A549 (cell line): ENCODE results near the gene DHRS4L2. TPM values are rescaled to one million over a fixed set of nuclear protein-coding genes. Genes with fewer than 3 reads are reported as not detected.

ENCODE experiments used
- ATAC-seq, 2 experiments: fragments of 200-7000 bp in 1 of 2; fragments of >200 bp in 1 of 2; cut with Nextera tagmentation in 1 of 2; cut with Tn5 transposase in 1 of 2; 3 replicates each; pipeline versions ENCODE4 v1.8.0 to v1.9.1; 2018 to 2020; ENCODE audit warnings: mild to moderate bottlenecking in 1 of 2, moderate library complexity in 1 of 2
- CTCF ChIA-PET: fragments of 300-600 bp; sonication (Branson Sonifier 250); formaldehyde crosslinking; extraction: SDS; loops from one replicate; lab custom pipeline; 2021; ENCODE audit warnings: antibody characterized with exemption, inconsistent platforms; lab: Yijun Ruan, JAX
- POLR2A ChIA-PET: fragments of 350-600 bp; formaldehyde crosslinking; extraction: SDS; loops from one replicate; lab custom pipeline; 2021; ENCODE audit warnings: antibody characterized with exemption, inconsistent platforms; lab: Yijun Ruan, JAX
- DNase-seq, 2 experiments: peaks; one replicate each; pipeline versions ENCODE4 v3.0.0 to v3.0.0-alpha.2; 2011 to 2016; ENCODE audit warnings: low read depth in 1 of 2, low spot score in 1 of 2
- FAIRE-seq: peaks from 2 replicates; lab custom pipeline; 2011; peaks lifted over from hg19 to GRCh38; lab: Jason Lieb, UNC
- H3K27ac ChIP-seq, 2 experiments: fragments of >200 bp; sonication (Bioruptor Twin); formaldehyde crosslinking; 3 replicates each; pipeline ENCODE4 v1.5.1; 2016 to 2017
- H3K4me1 ChIP-seq: fragments of >200 bp; sonication (Bioruptor Twin); formaldehyde crosslinking; 3 replicates; pipeline ENCODE4 v1.6.1; 2016
- H3K4me2 ChIP-seq: fragments of >200 bp; sonication (Bioruptor Twin); formaldehyde crosslinking; 3 replicates; pipeline ENCODE4 v1.6.1; 2016
- H3K4me3 ChIP-seq: fragments of >200 bp; sonication (Bioruptor Twin); formaldehyde crosslinking; 3 replicates; pipeline ENCODE4 v1.5.1; 2016
- H3K9me3 ChIP-seq: fragments of >200 bp; sonication (Bioruptor Twin); formaldehyde crosslinking; 3 replicates; pipeline ENCODE4 v1.6.1; 2016
- ATOH8 ChIP-seq: fragments of 250-450 bp; sonication (Bioruptor Pico); IDR thresholded peaks from 2 replicates; pipeline ENCODE4 v1.5.0; 2020; ENCODE audit warnings: low read depth, mild to moderate bottlenecking, moderate library complexity
- BCL3 ChIP-seq: fragments of >200 bp; sonication (Bioruptor Twin); formaldehyde crosslinking; IDR thresholded peaks from 3 replicates; pipeline ENCODE4 v1.6.1; 2016
- CBX2 ChIP-seq: fragments of 200-600 bp; sonication (generic); IDR thresholded peaks from 2 replicates; pipeline ENCODE4 v1.6.1; 2016; ENCODE audit warnings: low read depth, mild to moderate bottlenecking, borderline replicate concordance
- CEBPB ChIP-seq, 2 experiments: fragments of >200 bp in 1 of 2; sonication (Bioruptor Twin) in 1 of 2; formaldehyde crosslinking in 1 of 2; IDR thresholded peaks; 2 replicates each; pipeline ENCODE4 v1.6.1; 2012 to 2016
- CHD2 ChIP-seq: fragments of 150-350 bp; IDR thresholded peaks from 2 replicates; pipeline ENCODE4 v1.6.1; 2014; ENCODE audit warnings: low read length; ENCODE audit not compliant: partially characterized antibody
- CTCF ChIP-seq: fragments of >200 bp; sonication (Bioruptor Twin); formaldehyde crosslinking; IDR thresholded peaks from 3 replicates; pipeline ENCODE4 v1.5.1; 2016
- ELK1 ChIP-seq: fragments of 150-350 bp; IDR thresholded peaks from 2 replicates; pipeline ENCODE4 v1.6.1; 2014; ENCODE audit warnings: low read depth, mild to moderate bottlenecking, low read length
- ESRRA ChIP-seq: fragments of 150-350 bp; IDR thresholded peaks from 2 replicates; pipeline ENCODE4 v1.6.1; 2014; ENCODE audit warnings: mild to moderate bottlenecking, low read length, borderline replicate concordance
- FOSB ChIP-seq: fragments of 250-450 bp; sonication (Bioruptor Pico); IDR thresholded peaks from 2 replicates; pipeline ENCODE4 v1.5.0; 2020; ENCODE audit warnings: mild to moderate bottlenecking, moderate library complexity
- GATA3 ChIP-seq: IDR thresholded peaks from 2 replicates; pipeline ENCODE4 v1.6.1; 2012; ENCODE audit warnings: borderline replicate concordance
- HEYL ChIP-seq: fragments of 250-450 bp; sonication (Bioruptor Pico); IDR thresholded peaks from 2 replicates; pipeline ENCODE4 v1.8.0; 2021; ENCODE audit warnings: mild to moderate bottlenecking, moderate library complexity
- HMGXB4 ChIP-seq: fragments of 250-450 bp; sonication (Bioruptor Pico); IDR thresholded peaks from 2 replicates; pipeline ENCODE4 v1.5.0; 2021; ENCODE audit warnings: mild to moderate bottlenecking, moderate library complexity, borderline replicate concordance
- HOXB13 ChIP-seq: fragments of 250-450 bp; sonication (Bioruptor Pico); IDR thresholded peaks from 2 replicates; pipeline ENCODE4 v1.5.0; 2020; ENCODE audit warnings: low read depth, mild to moderate bottlenecking, moderate library complexity
- HOXB5 ChIP-seq: fragments of 250-450 bp; sonication (Bioruptor Pico); IDR thresholded peaks from 2 replicates; pipeline ENCODE4 v1.5.0; 2020; ENCODE audit warnings: mild to moderate bottlenecking, moderate library complexity
- JUN ChIP-seq, 2 experiments: fragments of >200 bp; sonication (Bioruptor Twin); formaldehyde crosslinking; IDR thresholded peaks; 2 replicates in 1 of 2; 3 replicates in 1 of 2; pipeline ENCODE4 v1.6.1; 2016 to 2017
- KDM5A ChIP-seq: fragments of 200-600 bp; sonication (generic); IDR thresholded peaks from 2 replicates; pipeline ENCODE4 v1.6.1; 2016; ENCODE audit warnings: antibody characterized with exemption, mild to moderate bottlenecking
- MAFK ChIP-seq: fragments of 450-650 bp; IDR thresholded peaks from 2 replicates; pipeline ENCODE4 v1.6.1; 2014; ENCODE audit not compliant: partially characterized antibody
- MAX ChIP-seq: IDR thresholded peaks from 2 replicates; pipeline ENCODE4 v1.6.1; 2012
- MYC ChIP-seq: IDR thresholded peaks from 2 replicates; pipeline ENCODE4 v1.6.1; 2012; ENCODE audit warnings: mild to moderate bottlenecking, inconsistent platforms, low read length, improper control_type of control experiment, borderline replicate concordance
- NPAS2 ChIP-seq: fragments of 250-450 bp; sonication (Bioruptor Pico); IDR thresholded peaks from 2 replicates; pipeline ENCODE4 v1.8.0; 2022; ENCODE audit warnings: mild to moderate bottlenecking, moderate library complexity, borderline replicate concordance
- PBX3 ChIP-seq: IDR thresholded peaks from 2 replicates; pipeline ENCODE4 v1.6.1; 2012
- PHF8 ChIP-seq: fragments of 200-600 bp; sonication (generic); IDR thresholded peaks from 2 replicates; pipeline ENCODE4 v1.6.1; 2016; ENCODE audit warnings: low read depth, mild to moderate bottlenecking, antibody characterized with exemption, moderate library complexity, borderline replicate concordance
- POLR2A ChIP-seq: IDR thresholded peaks from 2 replicates; pipeline ENCODE4 v1.6.1; 2012; ENCODE audit warnings: mild to moderate bottlenecking, low read length
- RARB ChIP-seq: fragments of 250-450 bp; sonication (Bioruptor Pico); IDR thresholded peaks from 2 replicates; pipeline ENCODE4 v1.8.0; 2021; ENCODE audit warnings: mild to moderate bottlenecking, moderate library complexity
- RCOR1 ChIP-seq: fragments of 150-350 bp; IDR thresholded peaks from 2 replicates; pipeline ENCODE4 v1.6.1; 2014; ENCODE audit warnings: antibody characterized with exemption, low read length, low read depth
- SREBF2 ChIP-seq: fragments of 450-650 bp; IDR thresholded peaks from 2 replicates; pipeline ENCODE4 v1.6.1; 2014; ENCODE audit warnings: mild to moderate bottlenecking, moderate library complexity
- TFCP2L1 ChIP-seq: fragments of 250-450 bp; sonication (Bioruptor Pico); IDR thresholded peaks from 2 replicates; pipeline ENCODE4 v1.5.0; 2021; ENCODE audit warnings: mild to moderate bottlenecking
- USF2 ChIP-seq: fragments of 450-650 bp; IDR thresholded peaks from 2 replicates; pipeline ENCODE4 v1.6.1; 2014; ENCODE audit warnings: antibody characterized with exemption
- ZC3H11A ChIP-seq: fragments of 450-650 bp; IDR thresholded peaks from 2 replicates; pipeline ENCODE4 v1.6.1; 2014; ENCODE audit warnings: antibody characterized with exemption, mild to moderate bottlenecking
- ZFP36 ChIP-seq: fragments of 450-650 bp; IDR thresholded peaks from 2 replicates; pipeline ENCODE4 v1.6.1; 2014; ENCODE audit warnings: borderline replicate concordance; ENCODE audit not compliant: partially characterized antibody
- ZSCAN20 ChIP-seq: fragments of 250-450 bp; sonication (Bioruptor Pico); IDR thresholded peaks from 2 replicates; pipeline ENCODE4 v1.8.0; 2022; ENCODE audit warnings: mild to moderate bottlenecking, moderate library complexity
- WGBS: methylation state at CpG from one replicate; pipeline ENCODE4 v1.1.6; 2017; ENCODE audit errors: missing lambda C conversion rate; 5-methylcytosine and 5-hydroxymethylcytosine counted together
- polyA plus RNA-seq, 4 experiments: library from polyadenylated mRNA; depleted of rRNA in 3 of 4; stranded (reverse); fragments of >200 nt; fragmentation: RNase III in 1 of 4; extraction: RNeasy Plus Mini Kit Qiagen cat#74134 plus additional on column Dnase treatment in 1 of 4; gene quantifications; 2 replicates in 3 of 4; 3 replicates in 1 of 4; pipeline ENCODE4 v1.2.3, GENCODE V29; 2011 to 2017

The DHRS4L2 gene
- polyA plus RNA-seq, 2 of the 4 experiments (the other 2 are of a cell fraction): 18.8 to 25.6 TPM

- H3K4me3 ChIP-seq: peak overlapping the region; percentile 67
- POLR2A ChIA-PET: interaction anchor here (0.9 kb wide), 2 partner anchors 57 to 77 kb away, joined by 4 read pairs; no protein-coding TSS in a partner anchor
- peaks cover 52% of the 10 kb centered on the region for H3K4me1 ChIP-seq
- no peak for FAIRE-seq
- peak overlapping the region; percentile 95 to 96 for H3K27ac ChIP-seq
- H3K9me3 ChIP-seq: no peaks in the 10 kb centered on the region
- ATAC-seq: peak; percentile 89 to 92
- CTCF ChIA-PET: interaction anchor here (0.7 to 1.2 kb wide), 7 partner anchors 11 to 126 kb away, joined by 3 to 4 read pairs (median 4); no protein-coding TSS in a partner anchor
- H3K4me2 ChIP-seq: peak overlapping the region; percentile 80
- DNase-seq: peak; percentile 73 to 83
- 2% methylated on average over 28 of the region's 50 CpGs for WGBS
- no peak for TF ChIP-seq MAFK
- TF ChIP-seq CBX2: no peak
- TF ChIP-seq POLR2A: peak; percentile 75
- no peak for TF ChIP-seq ELK1
- no peak for TF ChIP-seq GATA3
- TF ChIP-seq PBX3: no peak
- no peak for TF ChIP-seq RCOR1
- no peak for TF ChIP-seq KDM5A
- no peak for TF ChIP-seq ATOH8 (CRISPR knock-in tag)
- peak; percentile 80 for TF ChIP-seq MAX
- TF ChIP-seq CTCF: peak; percentile 77
- TF ChIP-seq NPAS2 (CRISPR knock-in tag): no peak
- no peak for TF ChIP-seq USF2
- no peak for TF ChIP-seq MYC
- no peak for TF ChIP-seq ZC3H11A
- no peak for TF ChIP-seq ZSCAN20
- TF ChIP-seq FOSB: no peak
- TF ChIP-seq HEYL: no peak
- no peak for TF ChIP-seq ZFP36
- TF ChIP-seq TFCP2L1: no peak
- TF ChIP-seq ESRRA: no peak
- TF ChIP-seq BCL3: peak; percentile 45; the same call in 1 of the 3 replicates
- no peak for TF ChIP-seq CHD2
- TF ChIP-seq HOXB13 (CRISPR knock-in tag): no peak
- no peak for TF ChIP-seq HOXB5 (CRISPR knock-in tag)
- no peak for TF ChIP-seq RARB (CRISPR knock-in tag)
- TF ChIP-seq JUN (IDR thresholded peaks at IDR 0.05): peak in 1 of 2 experiments; percentile 80; a peak in 2 of 5 replicates
- peak; percentile 33; the same call in 1 of the 2 replicates for TF ChIP-seq PHF8
- TF ChIP-seq HMGXB4 (CRISPR knock-in tag): no peak
- TF ChIP-seq SREBF2: no peak
- TF ChIP-seq CEBPB (IDR thresholded peaks at IDR 0.05): peak in 1 of 2 experiments; percentile 41; a peak in 1 of 4 replicates
These were observed 47.6 kb downstream of the DHRS4L2 start for GRCh38 chr14:24036169-24036962.
